B cell (primary cell): ENCODE results near the gene TRIM44. TPM values are rescaled to one million over a fixed set of nuclear protein-coding genes. Genes with fewer than 3 reads are reported as not detected.

Experiments used
- ATAC-seq: fragments of 200-7000 bp; cut with Tn5 transposase; one replicate; pipeline ENCODE4 v1.10.0; 2021; ENCODE audit warnings: low read depth, mild to moderate bottlenecking, moderate number of reproducible peaks, moderate library complexity
- CTCF ChIA-PET: fragments of 350-600 bp; sonication (Branson Sonifier 250); formaldehyde crosslinking; loops from one replicate; lab custom pipeline; 2021; ENCODE audit warnings: antibody characterized with exemption, inconsistent platforms; lab: Charles Lee
- POLR2A ChIA-PET: fragments of 350-600 bp; sonication (Branson Sonifier 250); formaldehyde crosslinking; loops from one replicate; lab custom pipeline; 2021; ENCODE audit warnings: antibody characterized with exemption; lab: Charles Lee
- DNase-seq: peaks from one replicate; pipeline ENCODE4 v3.0.0; 2013
- H2AFZ ChIP-seq: 2 replicates; pipeline ENCODE4 v1.6.1; 2012; ENCODE audit warnings: mild to moderate bottlenecking, low read depth, low read length; ENCODE audit not compliant: insufficient read depth, poor library complexity, severe bottlenecking
- H3K27ac ChIP-seq, 2 donors: 1 replicate in 1 of 2; 2 replicates in 1 of 2; pipeline ENCODE4 v1.5.1; 2012 to 2013; ENCODE audit warnings: low read length in 2 of 2, mild to moderate bottlenecking in 2 of 2, moderate library complexity in 1 of 2
- H3K27me3 ChIP-seq, 4 experiments: fragments of 200-600 bp in 1 of 4; sonication (generic) in 1 of 4; replicated peaks in 1 of 4; 1 replicate in 2 of 4; 2 replicates in 2 of 4; pipeline versions ENCODE4 v1.6.1 to v1.7.0; 2013 to 2016; ENCODE audit warnings: low read length in 3 of 4, mild to moderate bottlenecking in 2 of 4, mixed read lengths in 1 of 4, moderate library complexity in 1 of 4; ENCODE audit not compliant: insufficient read depth in 4 of 4, control insufficient read depth in 3 of 4; ENCODE audit errors: control extremely low read depth in 1 of 4
- H3K36me3 ChIP-seq, 2 experiments: replicated peaks in 1 of 2; 1 replicate in 1 of 2; 2 replicates in 1 of 2; pipeline versions ENCODE4 v1.6.1 to v1.7.1; 2013; ENCODE audit warnings: low read length in 1 of 2; ENCODE audit not compliant: insufficient read depth in 2 of 2, control insufficient read depth in 1 of 2; ENCODE audit errors: control extremely low read depth in 1 of 2, extremely low read depth in 1 of 2
- H3K4me1 ChIP-seq, 2 donors: fragments of 200-600 bp in 1 of 2; sonication (generic) in 1 of 2; 1 replicate in 1 of 2; 2 replicates in 1 of 2; pipeline versions ENCODE4 v1.5.1 to v1.6.1; 2013 to 2017; ENCODE audit warnings: low read length in 2 of 2; ENCODE audit not compliant: control insufficient read depth in 2 of 2, insufficient read depth in 2 of 2
- H3K4me2 ChIP-seq: replicated peaks from 2 replicates; pipeline ENCODE3; 2012; ENCODE audit warnings: mild to moderate bottlenecking, low read depth, low read length; ENCODE audit not compliant: poor library complexity, severe bottlenecking
- H3K4me3 ChIP-seq, 5 experiments: fragments of 200-600 bp in 1 of 5; sonication (generic) in 1 of 5; 1 replicate in 3 of 5; 2 replicates in 2 of 5; pipeline versions ENCODE4 v1.5.1 to v1.7.0; 2011 to 2016; ENCODE audit warnings: low read length in 4 of 5, mild to moderate bottlenecking in 4 of 5, low read depth in 2 of 5, control low read depth in 1 of 5, moderate library complexity in 1 of 5; ENCODE audit not compliant: insufficient read depth in 1 of 5; ENCODE audit errors: control extremely low read depth in 1 of 5, extremely low read depth in 1 of 5
- H3K79me2 ChIP-seq: fragments of 200-600 bp; sonication (generic); one replicate; pipeline ENCODE4 v1.6.0; 2016; ENCODE audit warnings: low read length; ENCODE audit not compliant: control insufficient read depth, insufficient read depth
- H3K9ac ChIP-seq: fragments of 200-600 bp; sonication (generic); 2 replicates; pipeline ENCODE4 v1.6.1; 2017; ENCODE audit warnings: mild to moderate bottlenecking, low read length, moderate library complexity
- H3K9me3 ChIP-seq, 3 donors: one replicate each; pipeline versions ENCODE4 v1.6.1 to v1.7.1; 2013; ENCODE audit warnings: low read length in 2 of 3; ENCODE audit not compliant: control insufficient read depth in 2 of 3, insufficient read depth in 1 of 3; ENCODE audit errors: control extremely low read depth in 1 of 3
- H4K20me1 ChIP-seq: 2 replicates; pipeline ENCODE4 v1.6.0; 2012; ENCODE audit warnings: mild to moderate bottlenecking, low read length; ENCODE audit not compliant: insufficient read depth, control insufficient read depth, poor library complexity, severe bottlenecking
- H3K27ac Mint-ChIP-seq: one replicate; pipeline ENCODE4 v1.8.0; 2021; ENCODE audit warnings: mixed read lengths
- H3K27me3 Mint-ChIP-seq: one replicate; pipeline ENCODE4 v1.8.0; 2021; ENCODE audit warnings: mixed read lengths
- H3K4me1 Mint-ChIP-seq: one replicate; pipeline ENCODE4 v1.8.0; 2021; ENCODE audit warnings: mixed read lengths
- H3K4me3 Mint-ChIP-seq: one replicate; pipeline ENCODE4 v1.8.0; 2021; ENCODE audit warnings: mixed read lengths
- H3K9me3 Mint-ChIP-seq: one replicate; pipeline ENCODE4 v1.8.0; 2022; ENCODE audit warnings: mixed read lengths; ENCODE audit not compliant: insufficient read depth
- CTCF ChIP-seq: fragments of 200-600 bp; IDR thresholded peaks from one replicate; pipeline ENCODE4 v1.8.0; 2022; ENCODE audit warnings: antibody characterized with exemption, mild to moderate bottlenecking
- EZH2 ChIP-seq: IDR thresholded peaks from 2 replicates; pipeline ENCODE4 v1.6.1; 2012; ENCODE audit warnings: borderline replicate concordance, low read depth, mild to moderate bottlenecking, moderate library complexity, low read length; ENCODE audit not compliant: insufficient read depth, poor library complexity, severe bottlenecking
- WGBS: methylation state at CpG from one replicate; pipeline ENCODE4 v1.1.5; 2013; ENCODE audit warnings: missing lambda C conversion rate; ENCODE audit not compliant: insufficient coverage; 5-methylcytosine and 5-hydroxymethylcytosine counted together
- intact Hi-C: fragments of 100-400 bp; cut with micrococcal nuclease; formaldehyde crosslinking; loops from one replicate; pipeline ENCODE4 v1.10.0; 2022
- polyA plus RNA-seq: library from polyadenylated mRNA; depleted of rRNA; stranded (reverse); fragments of >200 nt; gene quantifications from 2 replicates; pipeline ENCODE4 v1.2.3, GENCODE V29; 2012
- total RNA-seq, 2 donors: library from RNA; stranded (reverse); fragments of 120-200 nt in 1 of 2; gene quantifications; 1 replicate in 1 of 2; 2 replicates in 1 of 2; pipeline versions ENCODE4 v1.2.3 to v1.2.4, GENCODE V29; 2013 to 2022

The TRIM44 gene
- total and polyA plus RNA-seq, 2 donors (not counting 1 experiment from before 2014, with no cell fraction given), result 39.1 to 71.1 TPM

GRCh38 chr11:35635933-35636332 is 26.6 kb upstream of the TRIM44 start:
- POLR2A ChIA-PET, result no interaction called here
- Histone ChIP-seq H3K36me3 (no peaks in the 10 kb centered on the region), H3K79me2 (no peaks in the 10 kb centered on the region), H3K27me3 (peaks cover 0 to 15% (median 8%) of the 10 kb centered on the region in 4 experiments), H3K27ac (no peak overlapping the region), H3K9ac (no peak overlapping the region), H3K4me3 (no peak overlapping the region), H4K20me1 (no peaks in the 10 kb centered on the region), H3K4me2 (no peak overlapping the region), H3K9me3 (no peaks in the 10 kb centered on the region), H3K4me1 (no peaks in the 10 kb centered on the region), H2AFZ (no peak overlapping the region)
- DNase-seq (no peak), ATAC-seq (no peak)
- Mint-ChIP-seq H3K4me3 (no peak overlapping the region), H3K4me1 (no peaks in the 10 kb centered on the region), H3K27ac (no peak overlapping the region), H3K27me3 (peaks cover 38% of the 10 kb centered on the region), H3K9me3 (no peaks in the 10 kb centered on the region)
- intact Hi-C loops, result no loop called here
- WGBS, result 99% methylated on average over 5 of the region's 6 CpGs
- CTCF ChIA-PET, result no interaction called here
- TF ChIP-seq CTCF, result no peak
- TF ChIP-seq EZH2, result no peak

- no peaks in the 10 kb centered on the region for H4K20me1 ChIP-seq
- Mint-ChIP-seq H3K4me1 (no peaks in the 10 kb centered on the region), H3K4me3 (no peak overlapping the region), H3K27me3 (peaks cover 37% of the 10 kb centered on the region), H3K27ac (no peak overlapping the region), H3K9me3 (no peaks in the 10 kb centered on the region)
- H3K9me3 ChIP-seq, result no peaks in the 10 kb centered on the region
- H3K4me2 ChIP-seq, result no peak overlapping the region
- no peak overlapping the region for H3K27ac ChIP-seq
- H3K9ac ChIP-seq, result no peak overlapping the region
- peaks cover 0 to 8% (median 3%) of the 10 kb centered on the region in 4 experiments for H3K27me3 ChIP-seq
- DNase-seq, result no peak
- ChIA-PET CTCF (no interaction called here), POLR2A (no interaction called here)
- no peak overlapping the region for H2AFZ ChIP-seq
- TF ChIP-seq EZH2, result no peak
- TF ChIP-seq CTCF, result no peak
- H3K4me3 ChIP-seq, result no peak overlapping the region
- H3K79me2 ChIP-seq, result no peaks in the 10 kb centered on the region
- intact Hi-C loops, result no loop called here
- WGBS, result 98% methylated on average over 7 of the region's 9 CpGs
- no peaks in the 10 kb centered on the region for H3K36me3 ChIP-seq
- no peaks in the 10 kb centered on the region for H3K4me1 ChIP-seq
- ATAC-seq, result no peak
Observed at GRCh38 chr11:35639591-35640179, 22.9 kb upstream of the TRIM44 start.
